HG02678 (cell line): Measurements from ENCODE around the gene FGF3.

Experiments used
- ATAC-seq: cut with Tn5 transposase; IDR thresholded peaks from one replicate; pipeline ENCODE4 v1.9.1; 2021; ENCODE audit warnings: mild to moderate bottlenecking, moderate library complexity; ENCODE audit not compliant: unreplicated experiment

The FGF3 gene

GRCh38 chr11:69844396-69844795 lies 25.2 kb upstream of the FGF3 start:
- ATAC-seq = no peak

GRCh38 chr11:69843529-69843921 lies 24.3 kb upstream of the FGF3 start:
- no peak for ATAC-seq

- no peak for ATAC-seq
These were observed 23.7 kb upstream of the FGF3 start for GRCh38 chr11:69842746-69843528.

- no peak for ATAC-seq
These were observed 22.9 kb upstream of the FGF3 start for GRCh38 chr11:69841859-69842698.

- no peak for ATAC-seq
These were observed 22.1 kb upstream of the FGF3 start for GRCh38 chr11:69841170-69841858.

GRCh38 chr11:69840371-69841169 lies 21.4 kb upstream of the FGF3 start:
- no peak for ATAC-seq

GRCh38 chr11:69839516-69839915 lies 20.3 kb upstream of the FGF3 start:
- ATAC-seq = no peak

- no peak for ATAC-seq
These were observed 18.6 kb upstream of the FGF3 start for GRCh38 chr11:69837791-69838190.

- no peak for ATAC-seq
These were observed 17.2 kb upstream of the FGF3 start for GRCh38 chr11:69836401-69836800.

GRCh38 chr11:69834811-69835800 lies 15.9 kb upstream of the FGF3 start:
- no peak for ATAC-seq

GRCh38 chr11:69834251-69834650 lies 15.0 kb upstream of the FGF3 start:
- ATAC-seq = no peak

- ATAC-seq = no peak
These were observed 13.6 kb upstream of the FGF3 start for GRCh38 chr11:69832561-69833413.

- ATAC-seq = no peak
These were observed 12.8 kb upstream of the FGF3 start for GRCh38 chr11:69831985-69832384.

GRCh38 chr11:69830086-69830485 lies 10.9 kb upstream of the FGF3 start:
- no peak for ATAC-seq

GRCh38 chr11:69828971-69829344 lies 9.7 kb upstream of the FGF3 start:
- no peak for ATAC-seq

GRCh38 chr11:69828276-69828970 lies 9.2 kb upstream of the FGF3 start:
- ATAC-seq = no peak

GRCh38 chr11:69826773-69827172 lies 7.6 kb upstream of the FGF3 start:
- ATAC-seq = no peak

GRCh38 chr11:69825941-69826340 lies 6.7 kb upstream of the FGF3 start:
- ATAC-seq = no peak
